MCF 10A (cell line): ENCODE measurements around the gene PARD6G. TPM values are rescaled to one million over a fixed set of nuclear protein-coding genes. Genes with fewer than 3 reads are reported as not detected.
"Not testable (repeated sequence)": the region's sequence is repeated elsewhere in the genome, so short reads cannot be mapped to it uniquely, and the experiment has no call there.

ENCODE experiments used
- BruUV-seq: library from RNA; stranded (reverse); fragments of 400-500 nt; replicated peaks from 2 replicates; lab custom pipeline; 2021; lab: Mats Ljungman, UMichigan
- CTCF ChIA-PET: fragments of 300-600 bp; sonication (Branson Sonifier 250); formaldehyde crosslinking; extraction: SDS; loops from one replicate; lab custom pipeline; 2021; ENCODE audit warnings: antibody characterized with exemption, inconsistent platforms; lab: Yijun Ruan, JAX
- POLR2A ChIA-PET: fragments of 300-600, 350-650 bp; sonication (Branson Sonifier 250); formaldehyde crosslinking; extraction: SDS; loops from one replicate; lab custom pipeline; 2020; ENCODE audit warnings: antibody characterized with exemption, inconsistent platforms; lab: Yijun Ruan, JAX
- DNase-seq: peaks from one replicate; pipeline ENCODE4 v3.0.0-alpha.2; 2018; ENCODE audit not compliant: unreplicated experiment
- H3K27ac Mint-ChIP-seq: one replicate; pipeline ENCODE4 v1.8.0; 2022; ENCODE audit warnings: mild to moderate bottlenecking, low read depth, mixed read lengths; ENCODE audit not compliant: unreplicated experiment
- H3K27me3 Mint-ChIP-seq: one replicate; pipeline ENCODE4 v1.8.0; 2022; ENCODE audit warnings: mixed read lengths; ENCODE audit not compliant: insufficient read depth, unreplicated experiment
- H3K36me3 Mint-ChIP-seq: one replicate; pipeline ENCODE4 v1.8.0; 2022; ENCODE audit warnings: mild to moderate bottlenecking, moderate library complexity, mixed read lengths; ENCODE audit not compliant: insufficient read depth, unreplicated experiment
- H3K4me1 Mint-ChIP-seq: one replicate; pipeline ENCODE4 v1.8.0; 2022; ENCODE audit warnings: mixed read lengths; ENCODE audit not compliant: insufficient read depth, unreplicated experiment
- H3K4me3 Mint-ChIP-seq: one replicate; pipeline ENCODE4 v1.8.0; 2022; ENCODE audit warnings: mild to moderate bottlenecking, moderate library complexity, mixed read lengths; ENCODE audit not compliant: unreplicated experiment
- H3K9me3 Mint-ChIP-seq: one replicate; pipeline ENCODE4 v1.8.0; 2022; ENCODE audit warnings: mixed read lengths; ENCODE audit not compliant: unreplicated experiment
- intact Hi-C: fragments of 100-400 bp; cut with micrococcal nuclease; formaldehyde crosslinking; loops from 2 replicates; pipeline ENCODE4 v1.14.1; 2022
- total RNA-seq: library from RNA; stranded (reverse); gene quantifications from 2 replicates; pipeline ENCODE4 v1.2.3, GENCODE V29; 2022
- TF ChIP-seq, protein P1 (sequence below): fragments of 200-600 bp; IDR thresholded peaks from one replicate; pipeline ENCODE4 v1.8.0; 2022; ENCODE audit warnings: antibody characterized with exemption, mild to moderate bottlenecking; ENCODE audit not compliant: unreplicated experiment

PARD6G gene
- total RNA-seq, 1 experiment from 2014 or later: 8.1 TPM

DNA sequence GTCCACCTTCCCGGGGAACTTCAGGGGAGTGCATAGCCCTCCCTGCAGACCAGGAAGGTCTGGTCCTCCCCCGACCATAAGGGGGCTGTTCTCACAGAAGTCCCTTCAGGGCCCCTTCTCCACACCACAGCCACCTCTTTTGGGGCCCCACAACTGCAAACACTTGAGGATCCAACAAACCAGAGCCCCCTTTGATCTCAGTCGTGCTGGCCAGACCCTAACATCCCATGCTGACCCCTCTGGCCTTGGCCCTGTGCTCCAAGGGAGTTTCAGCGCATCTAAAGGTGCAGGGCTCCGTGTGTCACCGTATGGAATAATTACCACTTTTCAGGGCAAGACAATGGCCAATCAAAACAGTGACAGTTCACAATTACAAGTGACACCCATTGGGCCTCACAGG is 80.6 kb downstream of the PARD6G start:
- TF ChIP-seq, protein P1, sequence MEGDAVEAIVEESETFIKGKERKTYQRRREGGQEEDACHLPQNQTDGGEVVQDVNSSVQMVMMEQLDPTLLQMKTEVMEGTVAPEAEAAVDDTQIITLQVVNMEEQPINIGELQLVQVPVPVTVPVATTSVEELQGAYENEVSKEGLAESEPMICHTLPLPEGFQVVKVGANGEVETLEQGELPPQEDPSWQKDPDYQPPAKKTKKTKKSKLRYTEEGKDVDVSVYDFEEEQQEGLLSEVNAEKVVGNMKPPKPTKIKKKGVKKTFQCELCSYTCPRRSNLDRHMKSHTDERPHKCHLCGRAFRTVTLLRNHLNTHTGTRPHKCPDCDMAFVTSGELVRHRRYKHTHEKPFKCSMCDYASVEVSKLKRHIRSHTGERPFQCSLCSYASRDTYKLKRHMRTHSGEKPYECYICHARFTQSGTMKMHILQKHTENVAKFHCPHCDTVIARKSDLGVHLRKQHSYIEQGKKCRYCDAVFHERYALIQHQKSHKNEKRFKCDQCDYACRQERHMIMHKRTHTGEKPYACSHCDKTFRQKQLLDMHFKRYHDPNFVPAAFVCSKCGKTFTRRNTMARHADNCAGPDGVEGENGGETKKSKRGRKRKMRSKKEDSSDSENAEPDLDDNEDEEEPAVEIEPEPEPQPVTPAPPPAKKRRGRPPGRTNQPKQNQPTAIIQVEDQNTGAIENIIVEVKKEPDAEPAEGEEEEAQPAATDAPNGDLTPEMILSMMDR: no peak
- POLR2A ChIA-PET: interaction anchor here (1.4 kb wide), 1 partner anchor 89 kb away, joined by 3 read pairs; no protein-coding TSS in a partner anchor
- BruUV-seq: no TSS peak
- intact Hi-C loops: no loop called here
- Mint-ChIP-seq H3K9me3 (no peaks in the 10 kb centered on the region), H3K4me1 (peaks cover 13% of the 10 kb centered on the region), H3K27me3 (no peaks in the 10 kb centered on the region), H3K27ac (no peak overlapping the region), H3K4me3 (no peak overlapping the region), H3K36me3 (peaks cover 32% of the 10 kb centered on the region)
- CTCF ChIA-PET: interaction anchor here (1.4 kb wide), 1 partner anchor 9 kb away, joined by 4 read pairs; no protein-coding TSS in a partner anchor
- DNase-seq: no peak

DNA sequence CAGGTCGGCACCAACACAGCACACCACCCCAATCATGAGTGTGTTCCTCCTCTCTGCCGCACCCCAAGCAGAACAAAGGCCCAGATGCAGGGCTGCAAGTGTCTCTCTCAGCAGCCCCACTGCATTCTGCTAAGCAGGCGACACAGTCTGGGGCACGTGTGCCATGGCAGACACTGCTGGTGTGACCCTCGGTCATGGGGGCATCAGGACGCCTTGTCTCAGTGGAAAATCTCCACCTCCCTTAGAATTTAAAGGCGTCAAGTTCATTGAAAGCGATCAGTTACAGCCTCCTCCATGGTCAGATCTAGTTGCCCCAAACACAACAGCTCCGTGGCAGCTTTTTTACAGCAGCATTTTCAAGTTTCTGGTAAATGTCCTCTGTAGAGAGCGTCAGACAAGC is 81.1 kb downstream of the PARD6G start:
- Mint-ChIP-seq H3K27ac (no peak overlapping the region), H3K27me3 (no peaks in the 10 kb centered on the region), H3K4me1 (peaks cover 8% of the 10 kb centered on the region), H3K36me3 (peaks cover 31% of the 10 kb centered on the region), H3K4me3 (no peak overlapping the region), H3K9me3 (no peaks in the 10 kb centered on the region)
- no TSS peak for BruUV-seq
- ChIA-PET CTCF (interaction anchor here (0.7 to 1.4 kb wide), 4 partner anchors 9 to 92 kb away, joined by 3 to 4 read pairs (median 4); no protein-coding TSS in a partner anchor), POLR2A (interaction anchor here (1.4 kb wide), 1 partner anchor 90 kb away, joined by 3 read pairs; no protein-coding TSS in a partner anchor)
- intact Hi-C loops: no loop called here
- no peak for DNase-seq
- TF ChIP-seq, protein P1: no peak

DNA sequence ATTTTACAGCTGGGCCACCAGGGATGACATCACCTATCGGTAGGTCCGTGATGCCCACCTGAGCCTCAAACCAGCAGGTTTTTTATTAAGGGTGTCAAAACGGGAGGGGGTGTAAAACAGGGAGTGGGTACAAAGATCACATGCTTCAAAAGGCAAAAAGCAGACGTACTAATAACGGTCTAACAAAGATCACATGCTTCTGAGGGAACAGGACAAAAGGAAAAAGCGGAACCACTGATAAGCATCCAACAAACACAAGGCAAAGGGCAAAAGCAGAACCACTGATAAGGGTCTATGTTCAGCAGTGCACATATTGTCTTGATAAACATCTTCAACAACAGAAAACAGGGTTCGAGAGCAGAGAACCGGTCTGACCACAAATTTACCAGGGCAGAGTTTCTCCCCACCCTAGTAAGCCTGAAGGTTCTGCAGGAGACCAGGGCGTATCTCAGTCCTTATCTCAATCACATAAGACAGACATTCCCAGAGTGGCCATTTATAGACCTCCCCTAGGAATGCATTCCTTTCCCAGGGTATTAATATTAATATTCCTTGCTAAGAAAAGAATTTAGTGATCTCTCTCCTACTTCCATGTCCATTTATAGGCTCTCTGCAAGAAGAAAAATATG is 82.5 kb downstream of the PARD6G start:
- H3K27me3 Mint-ChIP-seq, POLR2A ChIA-PET, intact Hi-C loops, H3K4me3 Mint-ChIP-seq, H3K4me1 Mint-ChIP-seq, DNase-seq, H3K27ac Mint-ChIP-seq, H3K9me3 Mint-ChIP-seq: not testable (repeated sequence)
- TSS peak; percentile 29 for BruUV-seq
- peaks cover 26% of the 10 kb centered on the region for H3K36me3 Mint-ChIP-seq
- CTCF ChIA-PET: interaction anchor here (0.7 kb wide), 1 partner anchor 24 kb away, joined by 3 read pairs; no protein-coding TSS in a partner anchor

DNA sequence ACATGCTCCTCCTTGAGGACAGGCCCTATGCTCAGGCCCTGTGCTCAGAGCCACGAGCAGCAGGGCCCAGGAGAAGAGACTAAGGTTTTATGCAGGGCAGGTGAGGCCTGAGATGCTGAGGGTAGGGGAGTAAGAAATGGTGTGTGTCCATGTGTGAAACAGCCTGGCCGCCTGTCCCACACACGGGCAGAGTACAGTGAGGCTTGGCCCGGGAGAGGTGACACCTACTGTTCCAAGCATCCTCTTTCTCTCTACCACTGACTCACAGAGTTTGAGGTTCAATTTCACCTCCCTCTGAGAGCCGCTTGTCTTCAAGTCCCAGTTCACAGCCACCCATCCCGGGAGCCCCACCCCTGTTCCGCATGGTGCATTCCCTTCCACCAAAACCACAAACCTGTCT is 84.1 kb downstream of the PARD6G start:
- H3K36me3 Mint-ChIP-seq: peaks cover 24% of the 10 kb centered on the region
- DNase-seq: no peak
- POLR2A ChIA-PET: no interaction called here
- no peak overlapping the region for H3K27ac Mint-ChIP-seq
- no peaks in the 10 kb centered on the region for H3K27me3 Mint-ChIP-seq
- intact Hi-C loops: no loop called here
- H3K9me3 Mint-ChIP-seq: no peaks in the 10 kb centered on the region
- TF ChIP-seq, protein P1: no peak
- H3K4me3 Mint-ChIP-seq: no peak overlapping the region
- BruUV-seq: no TSS peak
- CTCF ChIA-PET: interaction anchor here (1.0 kb wide), 1 partner anchor 8 kb away, joined by 3 read pairs; no protein-coding TSS in a partner anchor
- no peaks in the 10 kb centered on the region for H3K4me1 Mint-ChIP-seq
